ENCODE data around the gene SUSD1. TPM values are rescaled to one million over a fixed set of nuclear protein-coding genes. Genes with fewer than 3 reads are reported as not detected.

The SUSD1 gene
- total RNA-seq, 1 experiment from 2014 or later: 7.4 TPM

- no TSS peak for BruUV-seq (replicated peaks)
- H3K27me3 ChIP-seq (ENCODE audit: low read length): no peaks in the 10 kb centered on the region
- H3K9me2 ChIP-seq (replicated peaks; ENCODE audit: low read length): no peaks in the 10 kb centered on the region
- intact Hi-C loops (cut with micrococcal nuclease): no loop called here
- no peak overlapping the region for H2AFZ ChIP-seq (ENCODE audit: low read length)
- TF ChIP-seq, protein P1, sequence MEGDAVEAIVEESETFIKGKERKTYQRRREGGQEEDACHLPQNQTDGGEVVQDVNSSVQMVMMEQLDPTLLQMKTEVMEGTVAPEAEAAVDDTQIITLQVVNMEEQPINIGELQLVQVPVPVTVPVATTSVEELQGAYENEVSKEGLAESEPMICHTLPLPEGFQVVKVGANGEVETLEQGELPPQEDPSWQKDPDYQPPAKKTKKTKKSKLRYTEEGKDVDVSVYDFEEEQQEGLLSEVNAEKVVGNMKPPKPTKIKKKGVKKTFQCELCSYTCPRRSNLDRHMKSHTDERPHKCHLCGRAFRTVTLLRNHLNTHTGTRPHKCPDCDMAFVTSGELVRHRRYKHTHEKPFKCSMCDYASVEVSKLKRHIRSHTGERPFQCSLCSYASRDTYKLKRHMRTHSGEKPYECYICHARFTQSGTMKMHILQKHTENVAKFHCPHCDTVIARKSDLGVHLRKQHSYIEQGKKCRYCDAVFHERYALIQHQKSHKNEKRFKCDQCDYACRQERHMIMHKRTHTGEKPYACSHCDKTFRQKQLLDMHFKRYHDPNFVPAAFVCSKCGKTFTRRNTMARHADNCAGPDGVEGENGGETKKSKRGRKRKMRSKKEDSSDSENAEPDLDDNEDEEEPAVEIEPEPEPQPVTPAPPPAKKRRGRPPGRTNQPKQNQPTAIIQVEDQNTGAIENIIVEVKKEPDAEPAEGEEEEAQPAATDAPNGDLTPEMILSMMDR (conservative IDR thresholded peaks at IDR 0.05; ENCODE audit: low read depth, low read length): no peak
- TF ChIP-seq EZH2phosphoT487 (IDR thresholded peaks at IDR 0.05; ENCODE audit: borderline replicate concordance, low read length) (no peak), EZH2 (IDR thresholded peaks at IDR 0.05; ENCODE audit: low read length, unreplicated experiment) (no peak)
- H4K20me1 ChIP-seq (ENCODE audit: low read length): no peaks in the 10 kb centered on the region
- H3K4me1 ChIP-seq (ENCODE audit: insufficient read depth, low read length): peaks cover 12% of the 10 kb centered on the region
- no peaks in the 10 kb centered on the region for H3K79me2 ChIP-seq (ENCODE audit: low read length)
- H3K9me3 ChIP-seq (ENCODE audit: low read length): no peaks in the 10 kb centered on the region
- no peak overlapping the region for H3K9ac ChIP-seq (ENCODE audit: low read length)
- POLR2A ChIA-PET (ENCODE audit: unreplicated experiment): no interaction called here
- ATAC-seq (peak; percentile 45; the same call in 1 of the 2 replicates), DNase-seq (peak; percentile 33)
- H3K36me3 ChIP-seq (ENCODE audit: low read depth, low read length): peaks cover 9% of the 10 kb centered on the region
- no peak overlapping the region for H3K4me2 ChIP-seq (ENCODE audit: low read length)
- H3F3A ChIP-seq (ENCODE audit: low read length, unreplicated experiment): no peaks in the 10 kb centered on the region
- CTCF ChIA-PET: no interaction called here
- H3K4me3 ChIP-seq (ENCODE audit: low read length): no peak overlapping the region
- H3K27ac ChIP-seq (ENCODE audit: low read length): no peak overlapping the region
Observed at GRCh38 chr9:112203536-112203935, 28.4 kb upstream of the SUSD1 start.

GRCh38 chr9:112200711-112201110, 25.6 kb upstream of the SUSD1 start:
- no peak overlapping the region for H3K27ac ChIP-seq (ENCODE audit: low read length)
- ATAC-seq: no peak
- H3K4me1 ChIP-seq (ENCODE audit: insufficient read depth, low read length): peaks cover 12% of the 10 kb centered on the region
- DNase-seq: no peak
- TF ChIP-seq EZH2phosphoT487 (IDR thresholded peaks at IDR 0.05; ENCODE audit: borderline replicate concordance, low read length): no peak
- TF ChIP-seq, protein P1 (conservative IDR thresholded peaks at IDR 0.05; ENCODE audit: low read depth, low read length): no peak
- no peak for TF ChIP-seq EZH2 (IDR thresholded peaks at IDR 0.05; ENCODE audit: low read length, unreplicated experiment)
- ChIA-PET CTCF (no interaction called here), POLR2A (ENCODE audit: unreplicated experiment) (no interaction called here)
- H3K27me3 ChIP-seq (ENCODE audit: low read length): no peaks in the 10 kb centered on the region
- BruUV-seq (replicated peaks): no TSS peak
- H2AFZ ChIP-seq (ENCODE audit: low read length): no peak overlapping the region
- no peak overlapping the region for H3K4me2 ChIP-seq (ENCODE audit: low read length)
- no peak overlapping the region for H3K4me3 ChIP-seq (ENCODE audit: low read length)
- no peaks in the 10 kb centered on the region for H3K9me3 ChIP-seq (ENCODE audit: low read length)
- no peaks in the 10 kb centered on the region for H4K20me1 ChIP-seq (ENCODE audit: low read length)
- no peak overlapping the region for H3K9ac ChIP-seq (ENCODE audit: low read length)
- H3K36me3 ChIP-seq (ENCODE audit: low read depth, low read length): no peaks in the 10 kb centered on the region
- intact Hi-C loops (cut with micrococcal nuclease): no loop called here
- no peaks in the 10 kb centered on the region for H3F3A ChIP-seq (ENCODE audit: low read length, unreplicated experiment)
- no peaks in the 10 kb centered on the region for H3K9me2 ChIP-seq (replicated peaks; ENCODE audit: low read length)
- no peaks in the 10 kb centered on the region for H3K79me2 ChIP-seq (ENCODE audit: low read length)

- no peak overlapping the region for H3K27ac ChIP-seq (ENCODE audit: low read length)
- CTCF ChIA-PET: no interaction called here
Observed at GRCh38 chr9:112198646-112199045, 23.5 kb upstream of the SUSD1 start.

More at GRCh38 chr9:112198646-112199045, 23.5 kb upstream of the SUSD1 start:
- no peak overlapping the region for H2AFZ ChIP-seq (ENCODE audit: low read length)
- H3K9me2 ChIP-seq (replicated peaks; ENCODE audit: low read length): no peaks in the 10 kb centered on the region
- no TSS peak for BruUV-seq (replicated peaks)
- H3K36me3 ChIP-seq (ENCODE audit: low read depth, low read length): no peaks in the 10 kb centered on the region
- POLR2A ChIA-PET (ENCODE audit: unreplicated experiment): no interaction called here
- ATAC-seq (no peak), DNase-seq (no peak)
- H3K9ac ChIP-seq (ENCODE audit: low read length): no peak overlapping the region
- no peak overlapping the region for H3K4me2 ChIP-seq (ENCODE audit: low read length)
- H3K27me3 ChIP-seq (ENCODE audit: low read length): no peaks in the 10 kb centered on the region
- no peak overlapping the region for H3K4me3 ChIP-seq (ENCODE audit: low read length)
- H3K9me3 ChIP-seq (ENCODE audit: low read length): no peaks in the 10 kb centered on the region
- no peaks in the 10 kb centered on the region for H3K79me2 ChIP-seq (ENCODE audit: low read length)
- no peaks in the 10 kb centered on the region for H4K20me1 ChIP-seq (ENCODE audit: low read length)
- H3K4me1 ChIP-seq (ENCODE audit: insufficient read depth, low read length): peaks cover 6% of the 10 kb centered on the region; the same call in 1 of the 2 replicates
- TF ChIP-seq EZH2phosphoT487 (IDR thresholded peaks at IDR 0.05; ENCODE audit: borderline replicate concordance, low read length) (no peak), EZH2 (IDR thresholded peaks at IDR 0.05; ENCODE audit: low read length, unreplicated experiment) (no peak)
- no peaks in the 10 kb centered on the region for H3F3A ChIP-seq (ENCODE audit: low read length, unreplicated experiment)
- intact Hi-C loops (cut with micrococcal nuclease): no loop called here

Measured in PC-3 (cell line).